Activated CD4-positive, alpha-beta T cell treated with anti-CD3 and anti-CD28 coated beads for 36 hours (primary cell): ENCODE data around the gene MT3. TPM values are rescaled to one million over a fixed set of nuclear protein-coding genes. Genes with fewer than 3 reads are reported as not detected.

Experiments
- ATAC-seq: fragments of 200-7000 bp; cut with Tn5 transposase; one replicate; pipeline ENCODE4 v1.10.0; 2021; ENCODE audit warnings: mild to moderate bottlenecking, moderate library complexity
- CTCF ChIA-PET: fragments of 350-600 bp; sonication (Branson Sonifier 250); formaldehyde crosslinking; loops from one replicate; lab custom pipeline; 2021; ENCODE audit warnings: antibody characterized with exemption; lab: Charles Lee
- POLR2A ChIA-PET: fragments of 350-600 bp; sonication (Branson Sonifier 250); formaldehyde crosslinking; loops from one replicate; lab custom pipeline; 2021; ENCODE audit warnings: antibody characterized with exemption, inconsistent platforms; lab: Charles Lee
- DNase-seq: peaks from one replicate; pipeline ENCODE4 v3.0.0-alpha.2; 2020
- H3K27ac Mint-ChIP-seq: one replicate; pipeline ENCODE4 v1.8.0; 2021; ENCODE audit warnings: mixed read lengths
- H3K27me3 Mint-ChIP-seq: one replicate; pipeline ENCODE4 v1.8.0; 2021; ENCODE audit warnings: mixed read lengths
- H3K36me3 Mint-ChIP-seq: one replicate; pipeline ENCODE4 v1.8.0; 2021; ENCODE audit warnings: low read depth, mixed read lengths
- H3K4me1 Mint-ChIP-seq: one replicate; pipeline ENCODE4 v1.8.0; 2021; ENCODE audit warnings: mixed read lengths
- H3K4me3 Mint-ChIP-seq: one replicate; pipeline ENCODE4 v1.8.0; 2021; ENCODE audit warnings: mild to moderate bottlenecking, moderate library complexity, mixed read lengths
- H3K9me3 Mint-ChIP-seq: one replicate; pipeline ENCODE4 v1.8.0; 2021; ENCODE audit warnings: low read depth, mixed read lengths
- intact Hi-C, 2 experiments: fragments of 100-400 bp; cut with DNase I in 1 of 2; cut with micrococcal nuclease in 1 of 2; formaldehyde crosslinking; loops; one replicate each; pipeline versions ENCODE4 v1.14.2 to v1.15.1; 2022 to 2024; cut with DNase I, micrococcal nuclease
- total RNA-seq, 2 experiments: library from RNA; stranded (reverse); gene quantifications; one replicate each; pipeline ENCODE4 v1.2.3, GENCODE V29; 2021

MT3 gene
- total RNA-seq: 10 to 100 TPM; 10.6 to 27.0 TPM

DNA sequence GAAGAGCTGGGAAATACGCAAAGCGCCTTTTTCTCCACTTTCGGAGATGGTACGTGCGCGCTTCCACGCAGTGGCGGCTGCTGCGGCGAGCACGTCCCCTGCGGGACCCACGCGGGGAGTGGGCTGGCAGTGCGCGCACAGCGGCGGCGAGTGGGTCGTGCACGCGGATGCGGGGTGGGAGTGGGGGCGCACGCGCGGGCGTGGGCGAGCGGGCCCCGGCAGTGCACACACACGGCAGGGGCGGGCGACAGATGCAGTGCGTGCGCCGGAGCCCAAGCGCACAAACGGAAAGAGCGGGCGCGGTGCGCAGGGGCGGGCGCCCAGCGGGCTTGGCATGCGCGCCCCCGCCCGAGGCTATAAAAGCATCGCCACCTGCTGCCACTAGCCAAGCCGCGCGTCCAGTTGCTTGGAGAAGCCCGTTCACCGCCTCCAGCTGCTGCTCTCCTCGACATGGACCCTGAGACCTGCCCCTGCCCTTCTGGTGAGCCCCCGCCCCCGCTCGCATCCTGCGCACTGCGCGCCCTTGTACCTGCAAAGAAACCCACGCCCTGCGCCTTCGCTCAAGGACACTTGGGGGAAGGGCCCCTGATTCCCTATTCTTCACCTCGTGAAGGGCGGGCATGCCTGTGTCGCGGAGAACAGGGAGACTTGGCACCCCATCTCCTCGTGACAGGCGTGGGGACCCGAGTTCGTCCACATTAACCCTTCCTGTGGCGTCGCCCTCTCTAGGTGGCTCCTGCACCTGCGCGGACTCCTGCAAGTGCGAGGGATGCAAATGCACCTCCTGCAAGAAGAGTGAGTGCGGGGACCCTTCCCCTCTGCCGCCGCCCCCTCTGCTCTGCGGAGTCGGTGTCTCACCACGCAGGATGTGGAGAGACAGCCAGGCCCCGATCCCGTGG is at the start of gene MT3:
MT3 (plus strand) TSS at position 388 of the 899 bp plus-strand sequence; CDS start at position 451, 63 bp downstream.
- peak; percentile 72 for DNase-seq
- Mint-ChIP-seq H3K4me3 (peak within 1 kb of the TSS; percentile 75), H3K9me3 (no peaks in the 10 kb centered on the region), H3K27me3 (peaks cover 21% of the 10 kb centered on the region), H3K4me1 (peaks cover 10% of the 10 kb centered on the region), H3K27ac (peak within 1 kb of the TSS; percentile 77), H3K36me3 (no peaks in the 10 kb centered on the region)
- intact Hi-C loops: no loop called here
- ChIA-PET POLR2A (no interaction called here), CTCF (interaction anchor here (0.6 to 0.9 kb wide), 2 partner anchors 16 to 45 kb away, joined by 3 to 4 read pairs; no protein-coding TSS in a partner anchor)
- peak; percentile 87 for ATAC-seq

DNA sequence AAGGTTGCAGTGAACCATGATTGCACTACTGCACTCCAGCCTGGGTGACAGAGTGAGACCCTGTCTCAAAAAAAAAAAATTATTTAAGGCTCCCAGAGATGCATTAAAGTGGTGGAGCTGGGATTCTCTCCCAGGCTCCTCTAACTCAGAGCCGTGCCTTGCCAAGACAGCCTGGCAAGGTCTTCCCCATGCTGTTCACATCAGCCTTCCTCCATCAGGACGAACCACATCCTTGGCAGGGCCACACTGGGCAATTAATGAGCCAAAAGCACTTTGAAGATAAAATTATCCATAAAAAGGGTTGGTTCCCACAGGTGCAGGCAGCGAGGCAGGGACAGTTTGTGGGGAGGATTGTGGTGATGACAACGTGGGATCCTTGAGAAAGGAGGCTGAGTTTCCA is 49.7 kb upstream of the MT3 start:
- H3K4me1 Mint-ChIP-seq: no peaks in the 10 kb centered on the region
- DNase-seq (no peak), ATAC-seq (no peak)
- intact Hi-C loops: no loop called here
- H3K36me3 Mint-ChIP-seq: no peaks in the 10 kb centered on the region
- no peak overlapping the region for H3K27ac Mint-ChIP-seq
- no peak overlapping the region for H3K4me3 Mint-ChIP-seq
- H3K27me3 Mint-ChIP-seq: peaks cover 14% of the 10 kb centered on the region
- POLR2A ChIA-PET: no interaction called here
- no peaks in the 10 kb centered on the region for H3K9me3 Mint-ChIP-seq
- CTCF ChIA-PET: interaction anchor here (0.5 kb wide), 1 partner anchor 169 kb away, joined by 3 read pairs; no protein-coding TSS in a partner anchor

DNA sequence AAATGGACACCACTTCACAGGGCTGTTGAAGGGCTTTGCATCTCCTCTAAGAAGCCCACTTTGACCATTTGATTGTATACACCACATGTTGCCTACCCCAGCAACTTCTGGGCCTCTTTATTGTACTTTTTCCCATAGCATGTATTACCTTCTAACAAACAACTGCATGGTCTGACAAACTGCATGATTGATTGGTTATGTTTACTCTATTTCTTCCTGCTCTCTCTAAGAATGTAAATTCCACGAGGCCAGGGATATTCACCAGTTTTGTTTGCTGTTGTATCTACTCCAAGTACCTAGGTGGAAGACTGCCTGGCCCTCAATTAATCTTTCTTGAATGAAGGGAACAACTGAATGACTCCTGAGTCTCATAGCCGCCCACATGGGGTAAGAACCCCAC is 47.3 kb upstream of the MT3 start:
- peaks cover 5% of the 10 kb centered on the region for H3K27me3 Mint-ChIP-seq
- CTCF ChIA-PET: no interaction called here
- no peak overlapping the region for H3K27ac Mint-ChIP-seq
- DNase-seq (no peak), ATAC-seq (no peak)
- H3K4me3 Mint-ChIP-seq: no peak overlapping the region
- H3K36me3 Mint-ChIP-seq: no peaks in the 10 kb centered on the region
- intact Hi-C loops: no loop called here
- POLR2A ChIA-PET: no interaction called here
- H3K9me3 Mint-ChIP-seq: no peaks in the 10 kb centered on the region
- H3K4me1 Mint-ChIP-seq: no peaks in the 10 kb centered on the region

DNA sequence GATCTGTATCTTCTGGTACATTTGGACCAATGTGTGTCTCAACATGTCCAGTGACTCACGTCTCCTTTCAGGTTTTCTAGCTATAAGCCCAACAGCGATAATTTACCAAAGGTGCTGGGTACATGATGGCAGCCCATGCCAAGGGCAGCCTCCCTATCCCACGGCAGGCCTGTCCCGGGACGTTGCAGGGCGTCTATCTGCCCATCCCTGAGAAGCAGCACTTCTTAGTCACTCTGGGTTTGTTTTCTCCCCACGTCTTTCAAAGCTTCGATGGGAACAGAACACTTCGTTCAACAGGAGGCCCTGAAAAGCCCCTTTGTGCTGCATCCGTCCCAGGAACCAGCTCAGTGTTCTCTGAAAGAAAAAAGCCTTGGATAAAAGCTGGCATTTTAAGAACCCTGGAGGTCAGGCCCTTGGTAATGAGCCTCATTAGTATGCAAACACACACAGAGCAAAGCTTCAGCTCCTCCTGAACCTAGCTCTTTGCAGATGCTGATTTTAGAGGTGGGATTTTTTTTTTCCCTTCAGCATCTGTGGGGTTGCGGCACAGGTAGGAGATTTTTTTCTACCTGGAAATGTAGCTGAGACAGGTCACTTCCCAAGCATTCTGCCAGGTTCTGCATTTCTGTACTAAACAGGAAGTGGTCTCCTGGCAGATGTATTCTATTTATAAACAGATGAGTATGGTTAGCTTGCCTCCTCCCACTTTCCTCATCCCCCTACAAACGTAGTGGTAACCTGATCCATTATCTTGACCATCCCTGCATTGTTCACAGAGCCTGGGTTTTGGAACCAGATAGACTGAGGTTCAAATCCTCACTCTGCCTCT is 42.0 kb upstream of the MT3 start:
- H3K4me3 Mint-ChIP-seq: no peak overlapping the region
- H3K36me3 Mint-ChIP-seq: no peaks in the 10 kb centered on the region
- peaks cover 3% of the 10 kb centered on the region for H3K27me3 Mint-ChIP-seq
- DNase-seq (no peak), ATAC-seq (peak; percentile 36)
- H3K9me3 Mint-ChIP-seq: no peaks in the 10 kb centered on the region
- intact Hi-C loops: no loop called here
- CTCF ChIA-PET: interaction anchor here (1.2 to 1.4 kb wide), 3 partner anchors 29 to 154 kb away, joined by 4 to 5 read pairs (median 4); no protein-coding TSS in a partner anchor
- no peak overlapping the region for H3K27ac Mint-ChIP-seq
- H3K4me1 Mint-ChIP-seq: peaks cover 15% of the 10 kb centered on the region
- POLR2A ChIA-PET: interaction anchor here (0.6 kb wide), 1 partner anchor 18 kb away, joined by 6 read pairs; no protein-coding TSS in a partner anchor

DNA sequence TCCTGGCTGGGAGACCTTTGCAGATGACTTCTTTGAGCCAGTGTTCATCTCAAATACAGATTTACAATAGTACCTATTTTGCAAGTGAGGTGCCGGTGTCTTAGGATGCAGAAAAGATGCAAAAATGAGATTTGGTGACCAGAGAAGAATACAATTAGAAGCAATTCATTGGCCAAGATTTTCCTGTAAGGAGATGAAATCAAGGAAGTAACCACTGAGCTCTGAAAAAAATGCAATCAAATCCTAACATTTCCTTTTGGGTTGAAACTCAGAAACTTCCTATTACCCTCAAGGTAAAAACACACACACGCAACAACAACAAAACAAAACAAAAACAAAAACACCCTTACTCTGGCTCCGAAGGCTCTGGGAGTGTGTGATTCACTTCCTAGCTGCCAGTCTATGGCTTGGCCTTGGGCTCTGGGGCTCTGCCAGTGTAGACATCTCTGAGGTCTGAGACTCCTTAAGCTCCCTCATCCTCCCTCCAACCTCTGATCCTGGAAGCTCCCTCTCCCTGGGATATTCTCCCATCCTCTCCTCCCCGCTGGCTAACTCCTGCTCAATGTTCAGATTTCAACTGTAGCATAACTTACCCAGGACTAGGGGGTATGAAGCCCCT is 41.3 kb upstream of the MT3 start:
- H3K36me3 Mint-ChIP-seq: no peaks in the 10 kb centered on the region
- intact Hi-C loops: no loop called here
- H3K4me1 Mint-ChIP-seq: peaks cover 15% of the 10 kb centered on the region
- DNase-seq (no peak), ATAC-seq (no peak)
- peaks cover 3% of the 10 kb centered on the region for H3K27me3 Mint-ChIP-seq
- CTCF ChIA-PET: interaction anchor here (1.3 kb wide), 1 partner anchor 154 kb away, joined by 4 read pairs; no protein-coding TSS in a partner anchor
- no peak overlapping the region for H3K4me3 Mint-ChIP-seq
- POLR2A ChIA-PET: no interaction called here
- no peaks in the 10 kb centered on the region for H3K9me3 Mint-ChIP-seq
- H3K27ac Mint-ChIP-seq: no peak overlapping the region

DNA sequence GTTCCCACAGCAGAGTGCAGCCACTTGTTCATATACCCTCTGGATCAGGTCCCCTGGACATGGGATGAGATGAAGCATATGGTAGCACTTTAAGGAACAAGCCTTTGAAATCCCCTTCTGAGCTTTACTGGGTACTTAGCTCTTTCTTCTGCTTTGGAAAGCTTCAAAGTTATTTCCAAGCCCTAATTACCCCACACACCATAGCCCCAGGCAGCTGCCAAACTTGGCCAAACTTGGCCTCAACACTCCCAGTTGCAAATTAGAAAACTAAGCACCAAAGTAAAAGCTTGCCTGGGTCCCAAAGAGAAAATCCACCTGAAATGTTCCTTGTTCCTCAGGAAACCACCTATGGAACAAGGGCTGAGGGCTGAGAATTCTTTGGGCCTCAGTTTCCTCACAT is 40.2 kb upstream of the MT3 start:
- Mint-ChIP-seq H3K9me3 (no peaks in the 10 kb centered on the region), H3K4me3 (no peak overlapping the region), H3K27me3 (peaks cover 5% of the 10 kb centered on the region), H3K4me1 (peaks cover 15% of the 10 kb centered on the region), H3K36me3 (no peaks in the 10 kb centered on the region), H3K27ac (no peak overlapping the region)
- DNase-seq: no peak
- CTCF ChIA-PET: interaction anchor here (0.8 to 1.1 kb wide), 3 partner anchors 13 to 35 kb away, joined by 3 to 4 read pairs (median 3); no protein-coding TSS in a partner anchor
- ATAC-seq: no peak
- intact Hi-C loops: no loop called here
- POLR2A ChIA-PET: no interaction called here

DNA sequence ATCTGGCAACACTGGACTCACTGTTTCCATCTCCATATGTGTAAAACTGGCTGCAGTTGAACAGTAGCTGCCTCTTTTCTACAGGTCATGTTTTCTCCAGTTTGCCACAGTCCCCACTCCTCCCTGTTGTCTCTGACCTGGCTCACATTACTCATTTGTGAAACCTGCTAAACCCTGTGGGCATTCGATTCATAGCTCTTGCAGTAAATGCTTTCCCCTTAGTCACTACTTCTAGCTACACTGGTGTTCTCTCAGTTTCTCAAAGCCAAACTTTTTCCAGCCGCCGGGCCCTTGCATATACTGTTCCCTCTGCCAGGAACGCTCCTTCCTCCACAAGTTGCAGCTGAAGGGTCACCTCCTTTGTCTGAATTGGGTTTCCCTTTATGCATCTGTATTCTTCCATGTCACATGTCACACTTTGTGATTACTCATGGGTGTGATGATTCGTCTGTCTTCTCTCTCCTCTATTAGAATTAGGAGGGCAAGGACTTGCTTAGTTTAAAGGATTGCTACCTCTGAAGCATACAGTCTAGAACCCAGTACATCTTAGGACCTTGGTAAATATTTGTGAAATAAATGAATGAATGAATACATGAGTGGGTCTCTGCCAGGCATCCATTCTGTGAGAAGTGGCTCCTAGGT is 39.5 kb upstream of the MT3 start:
- Mint-ChIP-seq H3K27me3 (peaks cover 5% of the 10 kb centered on the region), H3K9me3 (no peaks in the 10 kb centered on the region), H3K27ac (no peak overlapping the region), H3K36me3 (no peaks in the 10 kb centered on the region), H3K4me1 (peaks cover 15% of the 10 kb centered on the region), H3K4me3 (no peak overlapping the region)
- ATAC-seq (peak; percentile 78), DNase-seq (peak; percentile 40)
- ChIA-PET CTCF (interaction anchor here (0.8 to 1.1 kb wide), 3 partner anchors 12 to 36 kb away, joined by 3 to 4 read pairs (median 3); no protein-coding TSS in a partner anchor), POLR2A (no interaction called here)
- intact Hi-C loops: no loop called here

DNA sequence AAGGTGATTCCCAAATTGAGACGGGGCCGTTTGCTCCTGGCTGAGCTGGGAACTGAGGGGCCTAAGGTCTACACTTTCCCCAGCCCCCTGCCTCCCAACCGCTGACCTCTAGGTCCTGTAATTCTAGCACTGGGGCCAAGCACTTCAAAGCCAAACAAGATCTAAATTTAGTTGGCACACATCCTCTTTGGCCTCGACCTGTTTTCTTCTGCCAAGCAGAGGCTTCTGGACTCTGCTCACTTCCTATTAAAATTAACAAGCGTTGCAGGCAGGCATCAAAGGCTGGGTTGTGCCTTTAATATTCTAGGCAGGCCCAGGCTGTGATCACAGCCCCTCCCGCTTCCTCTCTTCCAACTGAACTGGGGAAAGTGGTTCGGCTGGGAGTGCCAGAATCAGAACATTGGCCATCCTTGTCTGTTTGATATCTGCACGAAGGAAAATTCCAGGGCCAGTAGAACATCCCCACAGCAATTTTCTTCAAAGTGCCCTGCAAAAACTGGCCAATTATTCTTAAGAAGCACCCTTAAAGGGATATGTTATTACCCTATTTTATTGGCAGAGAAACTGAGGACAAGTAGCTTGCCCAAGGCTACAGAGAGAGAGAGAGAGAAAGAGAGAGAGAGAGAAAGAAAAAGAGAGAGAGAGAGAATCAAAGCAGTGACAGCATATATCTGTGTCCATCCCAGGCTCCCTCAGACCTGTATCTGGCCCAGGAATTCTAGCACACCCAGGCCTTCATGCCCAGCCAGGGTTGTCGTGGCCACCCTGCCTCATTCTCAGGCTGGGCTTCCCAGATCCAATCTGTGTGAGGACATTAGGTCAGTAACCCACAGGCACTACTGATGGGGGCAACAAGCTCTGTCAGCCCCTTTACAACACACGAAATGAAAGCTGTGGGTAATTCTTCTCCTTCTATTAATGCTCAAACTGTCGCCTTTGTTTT is 37.3 kb upstream of the MT3 start:
- Mint-ChIP-seq H3K4me3 (no peak overlapping the region), H3K9me3 (no peaks in the 10 kb centered on the region), H3K36me3 (no peaks in the 10 kb centered on the region), H3K27me3 (peaks cover 5% of the 10 kb centered on the region), H3K27ac (no peak overlapping the region), H3K4me1 (peaks cover 15% of the 10 kb centered on the region)
- intact Hi-C loops: no loop called here
- no peak for ATAC-seq
- CTCF ChIA-PET: interaction anchor here (0.7 kb wide), 1 partner anchor 53 kb away, joined by 4 read pairs; no protein-coding TSS in a partner anchor
- POLR2A ChIA-PET: no interaction called here
- DNase-seq: no peak

DNA sequence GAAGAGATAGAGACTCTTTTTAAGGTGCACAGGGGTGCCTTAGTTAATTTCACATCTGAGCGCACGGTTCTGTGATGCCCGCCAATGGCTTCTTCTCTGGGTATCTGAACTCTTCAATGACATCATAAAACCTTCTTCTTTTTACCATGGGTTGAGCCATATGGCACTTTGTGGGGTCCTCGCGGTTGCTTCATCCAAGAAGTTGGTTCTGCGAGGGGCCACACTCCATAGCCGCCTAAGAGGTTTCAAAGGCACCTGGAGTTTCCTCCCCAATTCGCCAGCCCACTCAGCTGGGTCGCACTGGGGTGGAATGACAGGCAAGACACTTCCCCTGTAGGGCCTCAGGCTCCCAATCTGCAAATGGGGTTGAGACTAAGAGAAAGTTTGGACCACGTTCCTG is 34.9 kb upstream of the MT3 start:
- no peaks in the 10 kb centered on the region for H3K36me3 Mint-ChIP-seq
- DNase-seq: no peak
- H3K4me3 Mint-ChIP-seq: no peak overlapping the region
- ATAC-seq: no peak
- H3K9me3 Mint-ChIP-seq: no peaks in the 10 kb centered on the region
- CTCF ChIA-PET: no interaction called here
- H3K27me3 Mint-ChIP-seq: peaks cover 8% of the 10 kb centered on the region
- no peak overlapping the region for H3K27ac Mint-ChIP-seq
- intact Hi-C loops: no loop called here
- POLR2A ChIA-PET: no interaction called here
- H3K4me1 Mint-ChIP-seq: peaks cover 5% of the 10 kb centered on the region
